Left lung (tissue), 10 donors: Measurements from ENCODE around the gene PTK7. TPM values are rescaled to one million over a fixed set of nuclear protein-coding genes. Genes with fewer than 3 reads are reported as not detected.

ENCODE experiments used
- ATAC-seq: fragments of 200-7000 bp; cut with Tn5 transposase; one replicate; pipeline ENCODE4 v1.9.1; 2020; ENCODE audit warnings: moderate library complexity
- DNase-seq, 4 donors: peaks; one replicate each; pipeline ENCODE4 v3.0.0-alpha.2; 2013 to 2020
- H3K27ac ChIP-seq, 2 donors: fragments of 200-600 bp; sonication (generic) in 1 of 2; one replicate each; pipeline versions ENCODE4 v1.5.0 to v1.8.0; 2020 to 2021
- H3K27me3 ChIP-seq, 2 donors: fragments of 200-600 bp; sonication (generic) in 1 of 2; one replicate each; pipeline versions ENCODE4 v1.5.0 to v1.8.0; 2020 to 2021
- H3K36me3 ChIP-seq, 2 donors: fragments of 200-600 bp; sonication (generic) in 1 of 2; one replicate each; pipeline versions ENCODE4 v1.5.0 to v1.8.0; 2020 to 2021
- H3K4me1 ChIP-seq, 2 donors: fragments of 200-600 bp; one replicate each; pipeline ENCODE4 v1.8.0; 2021
- H3K4me3 ChIP-seq, 2 donors: fragments of 200-600 bp; sonication (generic) in 1 of 2; one replicate each; pipeline versions ENCODE4 v1.5.0 to v1.8.0; 2020 to 2021; ENCODE audit warnings: mild to moderate bottlenecking in 1 of 2
- H3K9me3 ChIP-seq, 2 donors: fragments of 200-600 bp; sonication (generic) in 1 of 2; one replicate each; pipeline versions ENCODE4 v1.5.0 to v1.8.0; 2020 to 2021
- intact Hi-C, 2 donors: fragments of 100-400 bp; cut with DNase I; formaldehyde crosslinking; loops; one replicate each; pipeline versions ENCODE4 v1.11.2 to v1.14.2; 2022
- polyA plus RNA-seq, 6 donors: library from polyadenylated mRNA; unstranded; fragments of 120-200 nt; gene quantifications; one replicate each; pipeline ENCODE4 v1.2.1, GENCODE V29; 2013; ENCODE audit not compliant: insufficient read length in 6 of 6
- total RNA-seq, 2 donors: library from RNA; stranded (reverse); fragmentation: NEBNext Ultra II Directional; extraction: Animal tissue kit (Norgen Biotek cat#: 25700); gene quantifications; one replicate each; pipeline ENCODE4 v1.2.1, GENCODE V29; 2021
- TF ChIP-seq, protein P1 (sequence below), 2 donors: fragments of 200-600 bp; sonication (generic) in 1 of 2; IDR thresholded peaks; one replicate each; pipeline versions ENCODE4 v1.5.0 to v1.8.0; 2021; ENCODE audit warnings: antibody characterized with exemption in 2 of 2
- donor health status: DM: no; HTN: yes; CAD: no.
- donor health status: DM: no; HTN: no; CAD: no.

The PTK7 gene
- total and polyA plus RNA-seq, 8 donors, result 89.2 to 312 (median 284) TPM

DNA sequence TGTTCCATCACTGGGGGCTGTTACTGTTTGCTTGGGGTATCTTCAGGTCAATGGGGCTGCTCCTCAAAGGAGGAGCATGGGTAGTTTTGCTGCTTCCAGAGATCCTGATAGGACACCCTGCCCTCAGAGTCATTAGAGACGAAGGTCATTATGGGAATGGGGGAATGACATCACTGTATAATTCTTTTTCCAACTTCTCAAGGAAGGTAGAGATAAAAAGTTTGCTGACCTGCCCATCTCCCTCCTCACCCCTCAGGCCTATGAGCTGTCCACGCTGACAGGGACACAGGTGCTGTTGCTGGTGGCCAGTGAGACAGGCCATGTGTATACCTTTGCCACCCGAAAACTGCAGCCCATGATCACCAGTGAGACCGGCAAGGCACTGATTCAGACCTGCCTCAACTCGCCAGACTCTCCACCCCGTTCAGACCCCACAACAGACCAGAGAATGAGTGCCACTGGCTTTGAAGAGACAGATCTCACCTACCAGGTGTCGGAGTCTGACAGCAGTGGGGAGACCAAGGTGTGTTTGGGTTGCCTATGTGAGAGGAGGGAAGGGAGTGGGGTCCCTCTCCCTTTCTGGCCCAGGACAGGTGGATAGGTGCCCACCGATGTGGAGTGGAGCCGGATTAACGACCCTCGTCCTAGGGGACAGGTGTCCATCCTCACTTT is 97.6 kb downstream of the PTK7 start:
- DNase-seq (no peak), ATAC-seq (no peak)
- H3K36me3 ChIP-seq, result peaks cover 0 to 36% of the 10 kb centered on the region in 2 donors
- TF ChIP-seq, protein P1, sequence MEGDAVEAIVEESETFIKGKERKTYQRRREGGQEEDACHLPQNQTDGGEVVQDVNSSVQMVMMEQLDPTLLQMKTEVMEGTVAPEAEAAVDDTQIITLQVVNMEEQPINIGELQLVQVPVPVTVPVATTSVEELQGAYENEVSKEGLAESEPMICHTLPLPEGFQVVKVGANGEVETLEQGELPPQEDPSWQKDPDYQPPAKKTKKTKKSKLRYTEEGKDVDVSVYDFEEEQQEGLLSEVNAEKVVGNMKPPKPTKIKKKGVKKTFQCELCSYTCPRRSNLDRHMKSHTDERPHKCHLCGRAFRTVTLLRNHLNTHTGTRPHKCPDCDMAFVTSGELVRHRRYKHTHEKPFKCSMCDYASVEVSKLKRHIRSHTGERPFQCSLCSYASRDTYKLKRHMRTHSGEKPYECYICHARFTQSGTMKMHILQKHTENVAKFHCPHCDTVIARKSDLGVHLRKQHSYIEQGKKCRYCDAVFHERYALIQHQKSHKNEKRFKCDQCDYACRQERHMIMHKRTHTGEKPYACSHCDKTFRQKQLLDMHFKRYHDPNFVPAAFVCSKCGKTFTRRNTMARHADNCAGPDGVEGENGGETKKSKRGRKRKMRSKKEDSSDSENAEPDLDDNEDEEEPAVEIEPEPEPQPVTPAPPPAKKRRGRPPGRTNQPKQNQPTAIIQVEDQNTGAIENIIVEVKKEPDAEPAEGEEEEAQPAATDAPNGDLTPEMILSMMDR (IDR thresholded peaks at IDR 0.05), result no peak
- peaks cover 24 to 52% of the 10 kb centered on the region in 2 donors for H3K4me1 ChIP-seq
- peak overlapping the region; percentile 86 to 97 for H3K27ac ChIP-seq
- peak overlapping the region; percentile 85 to 96 for H3K4me3 ChIP-seq
- no peaks in the 10 kb centered on the region for H3K9me3 ChIP-seq
- intact Hi-C loops, result no loop called here
- no peaks in the 10 kb centered on the region for H3K27me3 ChIP-seq

- Histone ChIP-seq H3K4me3 (peak overlapping the region; percentile 32 to 96), H3K36me3 (peaks cover 0 to 43% of the 10 kb centered on the region in 2 donors), H3K27me3 (no peaks in the 10 kb centered on the region), H3K9me3 (no peaks in the 10 kb centered on the region), H3K27ac (peak overlapping the region; percentile 86 to 97), H3K4me1 (peaks cover 24 to 52% of the 10 kb centered on the region in 2 donors)
- intact Hi-C loops, result no loop called here
- TF ChIP-seq, protein P1 (IDR thresholded peaks at IDR 0.05), result peak in 1 of 2 donors; percentile 12
- DNase-seq (peak; percentile 95 to 99 (median 99)), ATAC-seq (peak; percentile 80)
These were observed 98.4 kb downstream of the PTK7 start for GRCh38 chr6:43174263-43175112.

GRCh38 chr6:43175676-43176422 is 99.7 kb downstream of the PTK7 start:
- H3K4me1 ChIP-seq, result peaks cover 24 to 45% of the 10 kb centered on the region in 2 donors
- peaks cover 0 to 53% of the 10 kb centered on the region in 2 donors for H3K36me3 ChIP-seq
- peak overlapping the region in 1 of 2 donors; percentile 97 for H3K27ac ChIP-seq
- H3K4me3 ChIP-seq, result no peak overlapping the region
- no peak for ATAC-seq
- DNase-seq, result no peak
- no peaks in the 10 kb centered on the region for H3K9me3 ChIP-seq
- TF ChIP-seq, protein P1 (IDR thresholded peaks at IDR 0.05), result no peak
- intact Hi-C loops, result no loop called here
- H3K27me3 ChIP-seq, result no peaks in the 10 kb centered on the region

GRCh38 chr6:43176423-43176786 is 100.3 kb downstream of the PTK7 start:
- DNase-seq (no peak), ATAC-seq (no peak)
- H3K9me3 ChIP-seq, result no peaks in the 10 kb centered on the region
- intact Hi-C loops, result no loop called here
- TF ChIP-seq, protein P1 (IDR thresholded peaks at IDR 0.05), result no peak
- H3K4me3 ChIP-seq, result no peak overlapping the region
- no peaks in the 10 kb centered on the region for H3K27me3 ChIP-seq
- H3K4me1 ChIP-seq, result peaks cover 26 to 51% of the 10 kb centered on the region in 2 donors
- H3K36me3 ChIP-seq, result peaks cover 0 to 53% of the 10 kb centered on the region in 2 donors
- peak overlapping the region in 1 of 2 donors; percentile 97 for H3K27ac ChIP-seq
